ENCODE results near the gene CSF2RB. TPM values are rescaled to one million over a fixed set of nuclear protein-coding genes. Genes with fewer than 3 reads are reported as not detected.

Gene CSF2RB
- total and polyA plus RNA-seq, 5 experiments from 2014 or later: 0.41 to 0.60 TPM; not detected in 3

GRCh38 chr22:36968249-36968964, 55.0 kb downstream of the CSF2RB start:
- POLR2A ChIA-PET: no interaction called here
- DNase-seq (no peak), ATAC-seq (no peak)
- Mint-ChIP-seq H3K27ac (peak overlapping the region in 1 of 10 donors; percentile 33), H3K9me3 (no peaks in the 10 kb centered on the region), H3K4me1 (peaks cover 0 to 2% (median 0%) of the 10 kb centered on the region in 4 donors), H3K27me3 (peaks cover 0 to 4% (median 0%) of the 10 kb centered on the region in 5 donors), H3K4me3 (no peak overlapping the region), H3K36me3 (no peaks in the 10 kb centered on the region)

GRCh38 chr22:36971341-36972125, 58.1 kb downstream of the CSF2RB start:
- no peaks in the 10 kb centered on the region for H3K9me3 Mint-ChIP-seq
- H3K36me3 Mint-ChIP-seq: no peaks in the 10 kb centered on the region
- H3K4me3 Mint-ChIP-seq: no peak overlapping the region
- ATAC-seq: no peak
- H3K4me1 Mint-ChIP-seq: no peaks in the 10 kb centered on the region
- DNase-seq: no peak
- peaks cover 0 to 4% (median 0%) of the 10 kb centered on the region in 5 donors for H3K27me3 Mint-ChIP-seq
- POLR2A ChIA-PET: interaction anchor here (1.1 kb wide), 1 partner anchor 10 kb away, joined by 6 read pairs; no protein-coding TSS in a partner anchor
- H3K27ac Mint-ChIP-seq: no peak overlapping the region

- ATAC-seq (no peak), DNase-seq (no peak)
- Mint-ChIP-seq H3K4me1 (peaks cover 7 to 16% (median 10%) of the 10 kb centered on the region in 4 donors), H3K4me3 (peak overlapping the region in 7 of 10 donors; percentile 10 to 99 (median 91)), H3K27me3 (peaks cover 0 to 2% (median 0%) of the 10 kb centered on the region in 5 donors), H3K9me3 (no peaks in the 10 kb centered on the region), H3K27ac (peak overlapping the region in 6 of 10 donors; percentile 18 to 97 (median 79)), H3K36me3 (no peaks in the 10 kb centered on the region)
- POLR2A ChIA-PET: interaction anchor here (0.7 to 1.6 kb wide), 2 partner anchors 61 to 201 kb away, joined by 3 to 14 read pairs; partner anchors contain the start of gene IFT27
Measured at GRCh38 chr22:36976606-36977005, 63.2 kb downstream of the CSF2RB start.

- Mint-ChIP-seq H3K27me3 (peaks cover 0 to 6% (median 2%) of the 10 kb centered on the region in 5 donors), H3K9me3 (no peaks in the 10 kb centered on the region), H3K4me1 (peaks cover 7 to 16% (median 10%) of the 10 kb centered on the region in 4 donors), H3K36me3 (no peaks in the 10 kb centered on the region), H3K4me3 (peak overlapping the region; percentile 88 to 99 (median 94)), H3K27ac (peak overlapping the region; percentile 91 to 99 (median 96))
- DNase-seq: peak; percentile 71 to 92 (median 79)
- POLR2A ChIA-PET: interaction anchor here (0.5 to 1.6 kb wide), 8 partner anchors 11 to 507 kb away, joined by 3 to 14 read pairs (median 4); partner anchors contain the start of genes IFT27 and KCTD17
- ATAC-seq: peak; percentile 95 to 97
Measured at GRCh38 chr22:36977401-36977861, 64.0 kb downstream of the CSF2RB start.

GRCh38 chr22:36977947-36978660, 64.7 kb downstream of the CSF2RB start:
- peak overlapping the region; percentile 91 to 99 (median 96) for H3K27ac Mint-ChIP-seq
- no peaks in the 10 kb centered on the region for H3K36me3 Mint-ChIP-seq
- H3K27me3 Mint-ChIP-seq: peaks cover 0 to 12% (median 3%) of the 10 kb centered on the region in 5 donors
- H3K4me3 Mint-ChIP-seq: peak overlapping the region; percentile 88 to 99 (median 94)
- DNase-seq: peak; percentile 84 to 94 (median 88)
- H3K4me1 Mint-ChIP-seq: peaks cover 7 to 16% (median 10%) of the 10 kb centered on the region in 4 donors
- POLR2A ChIA-PET: interaction anchor here (0.6 to 1.6 kb wide), 7 partner anchors 10 to 506 kb away, joined by 3 to 14 read pairs (median 4); partner anchors contain the start of genes IFT27 and KCTD17
- no peaks in the 10 kb centered on the region for H3K9me3 Mint-ChIP-seq
- peak; percentile 75 to 76 for ATAC-seq

- peak overlapping the region in 2 of 10 donors; percentile 19 to 69 for H3K27ac Mint-ChIP-seq
- POLR2A ChIA-PET: no interaction called here
- H3K36me3 Mint-ChIP-seq: no peaks in the 10 kb centered on the region
- ATAC-seq (no peak), DNase-seq (no peak)
- peak overlapping the region in 1 of 10 donors; percentile 4 for H3K4me3 Mint-ChIP-seq
- H3K27me3 Mint-ChIP-seq: peaks cover 2 to 20% (median 4%) of the 10 kb centered on the region in 5 donors
- H3K9me3 Mint-ChIP-seq: no peaks in the 10 kb centered on the region
- peaks cover 7 to 16% (median 10%) of the 10 kb centered on the region in 4 donors for H3K4me1 Mint-ChIP-seq
Measured at GRCh38 chr22:36979016-36979910, 65.8 kb downstream of the CSF2RB start.

- no peak for ATAC-seq
- POLR2A ChIA-PET: interaction anchor here (0.8 kb wide), 1 partner anchor 9 kb away, joined by 6 read pairs; no protein-coding TSS in a partner anchor
Measured at GRCh38 chr22:36981247-36981775, 67.9 kb downstream of the CSF2RB start.

GRCh38 chr22:36982136-36982535, 68.7 kb downstream of the CSF2RB start:
- POLR2A ChIA-PET: no interaction called here
- H3K9me3 Mint-ChIP-seq: peaks cover 0 to 20% (median 16%) of the 10 kb centered on the region in 9 donors
- no peak for ATAC-seq
- H3K36me3 Mint-ChIP-seq: peaks cover 0 to 18% (median 11%) of the 10 kb centered on the region in 3 donors
- peaks cover 7 to 15% (median 10%) of the 10 kb centered on the region in 4 donors for H3K4me1 Mint-ChIP-seq
- H3K4me3 Mint-ChIP-seq: no peak overlapping the region
- H3K27me3 Mint-ChIP-seq: peaks cover 2 to 20% (median 6%) of the 10 kb centered on the region in 5 donors
- no peak overlapping the region for H3K27ac Mint-ChIP-seq
- no peak for DNase-seq

More at GRCh38 chr22:36981247-36981775, 67.9 kb downstream of the CSF2RB start:
- DNase-seq: no peak
- H3K27ac Mint-ChIP-seq: peak overlapping the region in 3 of 10 donors; percentile 40 to 81 (median 40)
- H3K4me1 Mint-ChIP-seq: peaks cover 7 to 16% (median 10%) of the 10 kb centered on the region in 4 donors
- H3K36me3 Mint-ChIP-seq: peaks cover 0 to 12% (median 8%) of the 10 kb centered on the region in 3 donors
- H3K27me3 Mint-ChIP-seq: peaks cover 2 to 20% (median 6%) of the 10 kb centered on the region in 5 donors
- H3K9me3 Mint-ChIP-seq: peaks cover 0 to 13% (median 10%) of the 10 kb centered on the region in 9 donors
- H3K4me3 Mint-ChIP-seq: peak overlapping the region in 1 of 10 donors; percentile 64

GRCh38 chr22:36985211-36985889, 71.9 kb downstream of the CSF2RB start:
- POLR2A ChIA-PET: no interaction called here

GRCh38 chr22:36986242-36986821, 72.9 kb downstream of the CSF2RB start:
- peak in 3 of 10 donors; percentile 6 to 23 (median 7) for DNase-seq
- POLR2A ChIA-PET: no interaction called here
- Mint-ChIP-seq H3K27ac (no peak overlapping the region), H3K4me1 (no peaks in the 10 kb centered on the region), H3K36me3 (peaks cover 0 to 18% (median 11%) of the 10 kb centered on the region in 3 donors), H3K4me3 (no peak overlapping the region), H3K27me3 (peaks cover 6 to 39% (median 24%) of the 10 kb centered on the region in 5 donors), H3K9me3 (peaks cover 0 to 21% (median 16%) of the 10 kb centered on the region in 9 donors)
- ATAC-seq: no peak

More at GRCh38 chr22:36985211-36985889, 71.9 kb downstream of the CSF2RB start:
- H3K27ac Mint-ChIP-seq: no peak overlapping the region
- peaks cover 4 to 29% (median 19%) of the 10 kb centered on the region in 5 donors for H3K27me3 Mint-ChIP-seq
- H3K4me3 Mint-ChIP-seq: no peak overlapping the region
- ATAC-seq (no peak), DNase-seq (no peak)
- H3K4me1 Mint-ChIP-seq: no peaks in the 10 kb centered on the region
- peaks cover 0 to 21% (median 16%) of the 10 kb centered on the region in 9 donors for H3K9me3 Mint-ChIP-seq
- peaks cover 0 to 18% (median 11%) of the 10 kb centered on the region in 3 donors for H3K36me3 Mint-ChIP-seq
